ENCODE results near the gene TANC1.
A peak's percentile ranks its signal among the peaks of the same experiment; 100 is the strongest.

The TANC1 gene

GRCh38 chr2:159063677-159064076 is 95.2 kb downstream of the TANC1 start:
- DNase-seq (ENCODE audit: low spot score), result no peak

GRCh38 chr2:159064446-159065301 is 96.2 kb downstream of the TANC1 start:
- peak; percentile 89 for DNase-seq (ENCODE audit: low spot score)

- DNase-seq (ENCODE audit: low spot score), result no peak
Measured at GRCh38 chr2:159065313-159065712, 96.9 kb downstream of the TANC1 start.

DNA sequence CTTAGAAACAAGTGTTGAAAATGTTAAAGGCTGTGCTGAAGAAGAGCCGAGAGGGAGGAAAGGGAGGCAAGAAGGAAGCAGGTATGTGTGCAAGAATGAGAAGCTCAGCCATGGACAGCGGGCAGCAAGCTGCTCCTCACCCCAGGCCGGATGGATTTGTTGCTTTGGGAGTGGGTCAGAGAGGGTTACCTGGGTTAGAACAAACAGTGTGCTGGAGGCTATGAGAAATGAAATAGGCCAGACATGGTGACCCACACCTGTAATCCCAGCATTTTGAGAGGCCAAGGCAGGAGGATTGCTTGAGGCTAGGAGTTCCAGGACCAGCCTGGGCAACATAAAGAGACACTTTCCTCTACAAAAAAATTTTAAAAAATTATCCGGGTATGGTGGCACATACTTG is 97.5 kb downstream of the TANC1 start:
- DNase-seq (ENCODE audit: low spot score), result no peak

DNA sequence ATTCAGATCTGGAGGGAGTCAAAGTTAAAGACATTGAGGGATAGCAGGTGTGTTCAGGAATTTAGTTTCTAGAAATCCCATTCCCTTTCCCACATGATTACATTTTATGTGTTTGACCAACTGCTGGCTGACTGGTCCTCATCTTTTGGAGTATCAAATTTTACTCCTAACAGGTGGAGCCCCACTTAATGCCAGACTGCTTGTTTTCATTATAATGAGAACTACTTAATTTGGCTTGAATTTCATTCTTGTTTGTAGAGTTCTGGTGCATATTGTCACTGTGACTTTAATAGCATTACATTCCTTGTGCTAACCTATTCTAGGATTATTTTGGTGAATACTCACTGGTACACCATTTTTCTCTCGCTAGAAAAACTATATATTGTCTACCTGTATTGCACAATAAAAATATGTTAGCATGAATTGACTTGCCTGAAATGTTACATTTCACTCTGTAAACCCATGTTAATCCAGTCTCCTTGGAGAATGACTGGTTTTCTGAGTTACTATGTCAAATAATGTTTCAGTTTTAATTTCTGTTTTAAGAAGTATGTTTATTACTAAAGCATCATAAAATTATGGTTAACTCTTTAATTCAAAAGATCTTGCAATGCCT is 98.2 kb downstream of the TANC1 start:
- DNase-seq (ENCODE audit: low spot score), result no peak

DNA sequence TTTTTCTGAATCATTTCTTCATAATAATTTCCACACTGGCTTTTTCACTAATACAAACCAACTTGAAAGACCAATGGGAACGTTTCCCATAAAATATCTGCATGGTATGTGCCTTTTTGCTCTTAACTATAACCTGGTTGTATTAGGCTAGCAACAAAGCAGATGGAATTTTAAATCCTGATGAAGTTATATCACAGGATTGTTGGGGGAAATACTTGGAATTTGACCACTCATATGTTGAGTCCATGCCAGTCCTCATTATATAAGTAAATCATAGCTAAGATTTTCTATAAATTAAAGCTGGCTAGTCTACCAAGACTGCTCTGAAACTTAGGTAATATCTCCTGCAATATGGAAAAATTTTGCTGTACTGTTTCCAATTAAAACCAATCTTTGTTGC is 99.5 kb downstream of the TANC1 start:
- DNase-seq (ENCODE audit: low spot score), result no peak

DNA sequence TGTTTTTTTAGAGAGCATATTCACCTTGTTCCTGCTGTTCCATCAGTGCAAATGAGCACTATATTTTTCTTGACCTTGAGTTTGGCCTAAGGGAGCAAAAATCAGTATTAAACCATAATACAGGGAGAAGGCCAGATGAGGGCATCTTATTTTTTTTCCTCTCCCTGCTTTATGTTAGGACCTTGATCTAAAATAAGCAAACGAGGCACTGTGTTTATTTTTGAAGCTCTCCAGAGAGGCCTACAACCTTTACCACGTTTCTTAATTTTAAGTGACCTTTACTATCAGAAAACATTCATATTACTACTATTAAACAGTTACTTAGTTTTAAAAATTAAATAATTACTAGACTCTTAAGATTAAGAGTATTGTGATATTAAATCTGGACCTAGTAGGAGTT is 100.8 kb downstream of the TANC1 start:
- no peak for DNase-seq (ENCODE audit: low spot score)

DNA sequence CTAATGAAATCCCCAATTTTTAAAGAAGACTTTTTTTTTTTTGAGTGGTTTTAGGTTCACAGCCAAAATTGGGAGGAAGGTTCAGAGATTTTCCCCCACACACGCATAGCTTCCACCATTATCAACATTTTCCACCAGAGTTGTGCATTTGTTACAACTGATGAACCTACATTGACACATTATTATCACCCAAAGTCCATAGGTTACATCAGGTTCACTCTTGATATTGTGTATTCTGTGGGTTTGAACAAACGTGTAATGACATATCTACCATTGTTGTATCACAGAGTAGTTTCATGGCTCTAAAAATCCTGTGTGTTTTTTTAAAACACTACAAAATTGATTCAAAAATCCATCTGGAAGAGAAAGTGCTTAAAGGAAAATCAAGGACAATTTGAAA is 101.8 kb downstream of the TANC1 start:
- no peak for DNase-seq (ENCODE audit: low spot score)

GRCh38 chr2:159071190-159071915 is 102.9 kb downstream of the TANC1 start:
- DNase-seq (ENCODE audit: low spot score), result peak; percentile 65

DNA sequence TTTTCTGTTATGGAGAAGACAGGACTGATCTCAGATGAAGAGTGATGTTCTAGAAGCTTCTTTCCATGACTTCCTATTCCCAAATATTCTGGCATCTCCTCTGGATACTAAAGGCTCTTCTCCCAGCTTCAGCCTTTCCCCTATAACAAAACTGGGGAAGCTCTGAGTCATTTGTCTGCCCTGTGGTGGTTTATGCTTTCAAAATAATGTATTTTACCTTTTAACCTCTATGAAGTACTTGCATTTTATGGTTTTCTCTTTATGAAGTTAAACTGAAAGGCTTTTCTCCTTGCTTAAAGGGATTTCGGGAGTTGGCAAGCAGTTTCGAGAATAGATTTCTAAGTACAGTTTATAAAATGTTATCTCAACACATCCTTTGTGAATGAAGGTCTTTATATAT is 104.4 kb downstream of the TANC1 start:
- no peak for DNase-seq (ENCODE audit: low spot score)

GRCh38 chr2:159073256-159073655 is 104.8 kb downstream of the TANC1 start:
- peak; percentile 69 for DNase-seq (ENCODE audit: low spot score)

GRCh38 chr2:159074605-159075004 is 106.2 kb downstream of the TANC1 start:
- no peak for DNase-seq (ENCODE audit: low spot score)

GRCh38 chr2:159075727-159076126 is 107.3 kb downstream of the TANC1 start:
- no peak for DNase-seq (ENCODE audit: low spot score)

- DNase-seq (ENCODE audit: low spot score), result no peak
Measured at GRCh38 chr2:159076241-159076640, 107.8 kb downstream of the TANC1 start.

GRCh38 chr2:159077869-159078268 is 109.4 kb downstream of the TANC1 start:
- no peak for DNase-seq (ENCODE audit: low spot score)

DNA sequence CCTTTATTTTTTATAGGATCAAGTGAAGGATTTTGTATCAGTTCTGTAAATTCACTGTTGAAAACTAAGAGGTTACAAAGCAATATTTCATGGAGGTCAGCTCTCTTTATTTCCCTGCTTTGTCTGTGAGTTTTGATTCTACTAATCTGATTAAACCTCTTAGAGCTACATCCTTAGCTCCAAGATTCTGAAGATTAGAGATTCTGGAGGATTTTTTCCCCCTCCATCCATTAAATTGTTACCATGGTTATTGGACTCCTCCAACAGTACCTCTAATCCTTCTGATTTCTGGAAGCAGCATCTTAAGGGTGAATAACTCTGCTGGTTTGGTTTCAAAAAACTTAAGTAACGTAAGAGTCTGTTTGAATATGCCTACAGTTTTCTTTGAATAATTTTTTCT is 110.0 kb downstream of the TANC1 start:
- DNase-seq (ENCODE audit: low spot score), result no peak

DNA sequence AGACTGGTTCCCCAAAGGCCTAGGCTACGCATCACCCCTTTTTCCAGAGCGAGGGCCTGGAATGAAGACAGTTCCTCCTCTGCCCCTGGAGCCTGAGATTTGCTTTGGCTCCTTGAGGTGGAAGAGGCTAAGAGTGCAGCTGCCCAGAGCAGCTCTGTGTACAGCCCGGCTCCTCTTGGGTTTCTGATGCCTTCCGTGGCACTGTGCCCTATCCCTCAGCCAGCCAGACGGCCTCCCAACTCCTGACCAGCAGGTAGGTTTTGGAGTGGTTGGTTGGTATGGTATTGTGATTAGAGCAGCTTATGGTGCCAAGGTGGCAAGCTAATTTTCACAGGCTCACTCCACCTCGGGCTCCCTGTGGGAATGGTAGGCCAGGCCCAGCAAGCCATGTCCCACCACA is 112.2 kb downstream of the TANC1 start:
- no peak for DNase-seq (ENCODE audit: low spot score)

GRCh38 chr2:159082119-159082518 is 113.7 kb downstream of the TANC1 start:
- DNase-seq (ENCODE audit: low spot score), result no peak

DNA sequence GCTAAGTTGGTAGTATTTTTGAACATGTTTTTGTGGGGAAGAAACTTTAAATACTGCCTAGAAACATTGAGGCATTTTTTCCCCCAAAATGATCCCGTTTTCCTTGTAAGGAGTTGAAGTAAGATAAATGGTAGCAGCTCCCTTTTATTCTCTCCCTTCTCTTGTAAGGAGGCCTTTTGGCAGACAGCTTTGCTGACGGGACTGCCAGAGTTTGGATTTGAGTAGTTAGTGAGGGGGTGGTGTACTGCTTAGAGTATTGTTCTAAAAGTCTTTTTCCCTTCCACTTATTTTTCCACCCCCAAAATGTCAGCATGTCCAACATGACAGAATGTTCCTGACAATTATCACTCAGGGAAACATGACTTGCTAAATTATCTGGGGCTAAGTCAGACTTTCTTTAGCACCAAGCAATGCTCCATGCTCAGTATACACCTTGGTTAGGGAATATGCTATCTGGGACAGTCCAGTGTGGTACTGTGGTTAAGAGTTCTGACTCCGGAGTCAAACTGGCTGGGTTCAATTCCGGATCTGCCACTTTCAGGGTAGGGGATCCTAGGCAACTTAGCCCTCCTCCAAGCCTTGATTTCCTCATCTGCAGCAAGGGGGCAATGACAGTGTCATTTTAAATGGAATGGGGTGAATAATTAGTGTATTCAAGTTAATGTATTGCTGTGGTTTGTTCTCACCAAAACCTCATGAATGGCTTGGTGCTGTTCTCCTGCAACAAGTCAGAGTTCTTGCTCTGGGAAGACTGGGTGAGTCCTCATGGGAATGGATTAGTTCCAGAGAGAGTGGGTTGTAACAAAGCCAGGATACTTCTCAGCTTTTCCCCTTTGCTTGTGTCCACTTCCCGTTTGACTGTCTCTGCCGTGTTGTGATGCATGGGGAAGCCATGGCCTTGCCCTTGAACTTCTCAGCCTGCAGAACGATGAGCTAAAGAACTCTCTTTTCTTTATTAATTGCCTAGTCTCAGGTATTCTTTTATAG is 116.2 kb downstream of the TANC1 start:
- no peak for DNase-seq (ENCODE audit: low spot score)

DNA sequence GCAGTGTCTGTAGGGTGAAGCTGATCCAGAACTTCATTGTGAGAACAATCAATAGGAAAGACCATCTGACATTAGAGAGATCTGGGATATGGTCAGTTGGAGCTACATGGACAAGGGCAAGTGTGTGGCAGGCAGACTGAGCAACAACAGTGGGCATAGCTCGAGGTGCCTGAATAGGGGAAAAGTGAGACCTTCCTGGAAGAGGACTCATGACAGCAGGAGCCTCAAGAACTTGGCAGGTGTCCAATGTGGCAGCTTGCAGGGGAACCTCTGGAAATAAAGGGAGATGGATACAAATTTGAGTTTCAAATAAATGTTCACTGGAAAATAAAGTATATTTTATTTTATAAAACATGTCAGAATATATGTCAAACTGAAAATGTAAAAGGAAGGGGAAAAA is 117.9 kb downstream of the TANC1 start:
- no peak for DNase-seq (ENCODE audit: low spot score)

GRCh38 chr2:159086826-159087225 is 118.4 kb downstream of the TANC1 start:
- DNase-seq (ENCODE audit: low spot score), result peak; percentile 71

DNA sequence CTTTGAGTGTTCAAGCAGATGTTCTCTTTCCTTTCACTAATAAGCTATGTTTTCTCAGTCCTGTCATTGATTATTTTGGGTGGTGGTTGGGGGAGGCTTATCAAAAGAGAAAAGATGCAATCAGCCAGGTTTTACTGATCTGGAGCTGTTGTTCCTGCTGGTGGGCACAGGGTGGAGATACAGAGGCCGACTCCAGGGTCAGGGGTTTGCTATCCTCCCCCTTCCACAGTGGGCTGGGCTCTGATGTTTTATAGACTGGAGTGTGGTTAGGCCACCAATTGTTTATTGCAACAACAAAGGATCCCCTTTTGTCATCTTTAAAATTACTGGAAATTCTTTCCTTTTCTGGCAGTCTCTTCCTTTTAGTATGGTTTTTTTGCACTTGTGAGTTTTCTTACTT is 120.5 kb downstream of the TANC1 start:
- DNase-seq (ENCODE audit: low spot score), result no peak
